GM18870 (cell line): ENCODE data around the gene GTSF1L.
"Not testable (repeated sequence)": the region's sequence is repeated elsewhere in the genome, so short reads cannot be mapped to it uniquely, and the experiment has no call there.

Source experiments
- ATAC-seq: cut with Tn5 transposase; IDR thresholded peaks from one replicate; pipeline ENCODE4 v1.9.1; 2021; ENCODE audit warnings: moderate library complexity; ENCODE audit not compliant: unreplicated experiment

GTSF1L gene

DNA sequence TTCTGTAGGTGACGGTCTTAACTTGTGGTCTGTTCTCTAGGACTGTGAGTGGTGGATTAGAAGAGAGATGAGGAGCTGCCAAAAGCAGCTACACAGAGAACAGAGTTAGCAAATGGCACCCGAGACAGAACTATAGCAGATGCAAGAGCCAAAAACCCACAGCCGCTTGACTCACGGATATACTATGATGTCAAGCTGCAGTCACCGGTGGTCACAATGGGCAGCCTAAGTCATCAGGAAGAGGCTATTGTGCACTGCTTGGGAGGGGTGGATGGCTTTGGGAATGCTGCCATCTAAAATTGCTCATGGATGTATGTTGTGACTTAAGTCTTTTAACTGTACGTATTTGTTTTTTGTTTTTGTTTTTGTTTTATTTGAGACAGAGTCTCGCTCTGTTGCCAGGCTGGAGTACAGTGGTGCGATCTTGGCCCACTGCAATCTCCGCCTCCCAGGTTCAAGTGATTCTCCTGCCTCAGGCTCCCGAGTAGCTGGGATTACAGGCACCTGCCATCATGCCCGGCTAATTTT, at the start of gene GTSF1L:
Gene GTSF1L (minus strand): TSS at position 192 of the 528 bp plus-strand sequence. CDS start 308 bp downstream, outside the sequence.
- no peak for ATAC-seq

DNA sequence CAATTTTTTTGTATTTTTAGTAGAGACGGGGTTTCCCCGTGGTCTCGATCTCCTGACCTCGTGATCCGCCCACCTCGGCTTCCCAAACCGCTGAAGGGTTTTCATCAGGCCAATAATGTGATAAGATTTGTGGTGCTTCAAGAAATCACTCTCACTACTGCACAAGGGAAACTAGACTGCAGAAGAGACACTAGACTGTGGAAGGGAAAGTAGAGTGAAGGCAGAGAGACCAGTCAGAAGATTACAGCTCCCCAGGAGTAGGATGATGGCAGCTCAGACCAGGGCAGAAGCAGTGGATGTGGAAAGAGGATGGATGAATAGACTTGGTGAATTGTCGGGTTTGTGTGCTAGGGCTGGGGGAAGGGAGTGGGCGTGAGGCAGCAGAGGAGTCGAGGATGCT, 48.0 kb upstream of the GTSF1L start:
- ATAC-seq: no peak

DNA sequence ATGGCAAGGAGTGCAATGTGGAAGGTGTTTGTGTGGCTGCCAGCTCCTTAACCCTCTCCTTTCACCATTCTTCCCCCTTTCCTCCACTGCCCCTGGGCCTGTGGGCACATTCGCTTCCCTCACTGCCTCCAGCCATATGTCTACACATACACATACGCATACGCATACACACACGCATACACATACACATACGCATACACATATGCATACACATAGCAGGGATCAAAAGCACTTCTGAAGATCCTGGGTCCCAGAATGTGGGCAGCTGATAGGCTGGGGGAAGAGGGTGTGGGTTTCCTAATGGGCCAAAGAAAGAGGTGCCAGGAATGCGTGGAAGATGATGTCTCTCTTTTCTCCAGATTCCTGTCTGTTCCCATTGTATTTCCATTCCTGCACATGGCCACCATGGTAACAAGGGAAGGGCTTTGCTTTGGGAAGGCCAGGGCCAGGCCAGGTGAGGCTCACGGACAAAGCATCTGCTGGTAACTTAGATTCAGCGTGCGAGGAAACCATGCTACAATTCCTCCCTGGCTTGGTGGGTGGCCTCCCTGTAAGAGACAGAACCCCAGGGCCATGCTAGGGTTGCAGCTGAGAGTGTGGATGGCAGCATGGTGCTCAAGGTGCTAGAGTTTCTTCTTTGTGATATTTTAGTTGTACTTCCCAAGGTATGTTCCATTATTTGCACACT, 44.8 kb upstream of the GTSF1L start:
- no peak for ATAC-seq

DNA sequence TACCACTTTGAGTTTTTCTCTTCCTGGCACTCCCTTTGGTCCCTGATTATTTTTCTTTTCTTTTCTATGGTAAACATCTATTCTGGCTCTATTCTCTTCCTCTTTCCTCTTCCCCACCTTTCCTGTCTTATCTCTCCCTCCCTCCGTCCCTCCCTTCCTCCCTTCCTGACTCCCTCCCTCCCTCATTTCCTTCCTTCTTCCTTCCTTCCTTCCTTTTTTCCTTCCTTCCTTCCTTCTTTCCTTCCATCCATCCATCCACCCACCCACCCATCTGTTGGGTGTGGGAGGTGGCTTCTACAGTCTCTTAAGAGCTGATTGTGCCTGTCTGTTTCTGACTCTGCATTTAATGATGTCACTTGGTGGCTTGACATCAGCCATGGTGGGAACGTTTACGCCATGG, 43.5 kb upstream of the GTSF1L start:
- no peak for ATAC-seq

DNA sequence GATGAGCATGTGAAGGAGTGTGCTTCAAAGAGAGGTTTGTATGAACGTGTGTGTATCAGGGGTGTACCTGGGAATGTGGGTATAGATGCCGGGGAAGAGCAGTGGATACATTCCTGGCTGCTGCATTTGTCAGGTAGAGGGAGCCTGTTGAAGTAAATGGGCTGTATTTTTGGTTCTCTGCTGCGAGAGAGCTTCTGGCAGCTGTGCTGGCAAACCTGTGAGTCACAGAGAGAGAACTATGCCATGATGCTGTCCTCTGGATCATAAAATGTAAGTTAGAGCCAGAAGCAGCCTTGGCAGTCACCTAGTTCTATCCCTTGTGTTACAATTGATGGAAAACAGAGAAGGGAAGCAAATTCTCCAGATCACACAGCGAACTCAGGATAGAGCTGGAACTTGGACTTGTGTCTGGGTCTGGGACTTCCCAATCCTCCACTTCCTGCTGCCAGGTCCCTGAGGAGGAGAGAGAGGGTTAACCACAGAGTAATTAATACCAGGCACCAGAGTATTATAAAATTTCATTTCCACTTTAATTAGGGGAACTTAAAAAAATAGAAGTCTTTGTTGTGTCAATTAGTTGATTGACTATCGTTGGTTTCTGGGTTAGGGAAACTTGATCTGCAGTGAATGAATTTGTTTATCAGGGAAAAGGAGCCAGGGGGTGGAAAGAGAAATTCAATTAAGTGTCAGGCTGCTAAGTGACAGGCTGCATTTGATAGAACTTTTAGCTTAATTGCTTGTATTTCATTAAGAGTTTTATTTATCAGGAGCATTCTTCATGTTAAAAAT, 41.1 kb upstream of the GTSF1L start:
- no peak for ATAC-seq

DNA sequence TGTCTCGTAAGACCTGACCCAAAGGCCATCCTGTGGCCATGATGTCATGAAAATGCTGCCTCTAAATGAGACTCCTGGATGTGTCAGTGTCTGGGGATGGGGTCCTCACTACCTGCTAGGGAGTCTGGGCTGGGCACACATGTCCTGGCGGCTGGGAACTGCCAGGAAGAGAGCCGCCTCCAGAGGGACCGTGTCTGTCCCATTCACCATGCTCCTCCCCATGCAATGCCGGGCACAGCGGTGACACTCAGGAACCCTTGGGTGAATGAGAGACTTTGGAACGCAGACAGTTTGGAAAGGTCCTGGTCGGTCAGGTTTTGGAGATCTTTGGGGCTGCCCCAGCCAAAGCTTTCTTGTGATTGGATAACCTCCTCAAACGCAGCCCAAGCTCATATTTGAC, 40.1 kb upstream of the GTSF1L start:
- no peak for ATAC-seq

DNA sequence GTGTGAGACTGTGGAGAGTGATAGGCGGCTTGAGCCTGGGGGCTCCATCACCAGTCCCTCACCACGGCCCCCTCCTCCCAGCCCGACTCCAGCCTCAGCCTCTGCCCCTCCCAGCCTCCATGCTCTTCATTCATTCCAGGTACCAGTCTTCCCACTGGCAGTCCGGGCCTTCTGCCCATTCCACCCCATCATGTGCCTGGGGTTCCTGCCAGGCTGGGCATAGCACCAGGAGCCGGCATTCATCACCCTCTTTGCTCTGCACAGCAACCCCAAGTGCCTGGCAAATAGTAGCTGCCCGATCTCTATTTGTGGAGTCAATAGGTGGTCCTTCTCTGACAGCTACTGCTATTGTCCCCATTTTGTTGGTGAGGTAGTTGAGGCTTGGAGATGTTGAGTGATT, 39.6 kb upstream of the GTSF1L start:
- no peak for ATAC-seq

DNA sequence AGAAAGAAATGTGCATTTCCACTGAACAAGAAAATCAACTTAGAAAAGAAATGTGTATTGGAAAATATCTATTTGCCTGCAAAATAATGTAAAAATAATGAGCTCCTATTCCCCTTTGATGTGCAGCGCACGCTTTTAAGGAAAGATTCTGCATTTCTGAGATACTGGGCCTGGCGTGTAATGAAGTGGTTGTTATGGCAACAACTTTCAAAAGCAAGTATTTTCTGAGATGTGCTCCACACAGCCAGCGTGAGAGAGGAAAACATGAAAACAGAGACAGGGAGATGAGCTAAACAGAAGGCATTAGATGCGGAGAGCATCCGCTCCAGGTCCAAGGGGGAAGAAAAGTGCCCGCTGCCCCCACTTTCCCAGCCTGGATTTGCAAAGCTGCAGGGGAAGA, 39.1 kb upstream of the GTSF1L start:
- no peak for ATAC-seq

DNA sequence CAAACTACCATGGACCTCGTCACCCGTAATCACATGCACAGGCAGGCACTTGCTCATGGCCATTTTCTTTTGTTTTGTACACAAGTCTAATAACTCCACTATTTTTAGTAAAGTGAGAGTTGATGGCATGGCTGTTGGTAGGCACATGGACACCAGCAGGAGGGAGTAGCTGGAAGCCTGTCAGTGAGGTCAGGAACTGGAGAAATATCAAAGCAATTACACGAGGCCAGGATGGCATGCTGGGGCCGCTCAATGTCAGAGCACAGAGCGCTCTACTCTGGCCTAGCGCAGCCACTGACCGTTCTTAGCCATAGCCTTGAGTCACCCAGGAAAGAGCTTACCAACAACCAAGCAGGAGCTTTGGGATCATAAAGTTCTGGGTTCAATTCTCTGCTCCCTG, 36.1 kb upstream of the GTSF1L start:
- ATAC-seq: no peak

DNA sequence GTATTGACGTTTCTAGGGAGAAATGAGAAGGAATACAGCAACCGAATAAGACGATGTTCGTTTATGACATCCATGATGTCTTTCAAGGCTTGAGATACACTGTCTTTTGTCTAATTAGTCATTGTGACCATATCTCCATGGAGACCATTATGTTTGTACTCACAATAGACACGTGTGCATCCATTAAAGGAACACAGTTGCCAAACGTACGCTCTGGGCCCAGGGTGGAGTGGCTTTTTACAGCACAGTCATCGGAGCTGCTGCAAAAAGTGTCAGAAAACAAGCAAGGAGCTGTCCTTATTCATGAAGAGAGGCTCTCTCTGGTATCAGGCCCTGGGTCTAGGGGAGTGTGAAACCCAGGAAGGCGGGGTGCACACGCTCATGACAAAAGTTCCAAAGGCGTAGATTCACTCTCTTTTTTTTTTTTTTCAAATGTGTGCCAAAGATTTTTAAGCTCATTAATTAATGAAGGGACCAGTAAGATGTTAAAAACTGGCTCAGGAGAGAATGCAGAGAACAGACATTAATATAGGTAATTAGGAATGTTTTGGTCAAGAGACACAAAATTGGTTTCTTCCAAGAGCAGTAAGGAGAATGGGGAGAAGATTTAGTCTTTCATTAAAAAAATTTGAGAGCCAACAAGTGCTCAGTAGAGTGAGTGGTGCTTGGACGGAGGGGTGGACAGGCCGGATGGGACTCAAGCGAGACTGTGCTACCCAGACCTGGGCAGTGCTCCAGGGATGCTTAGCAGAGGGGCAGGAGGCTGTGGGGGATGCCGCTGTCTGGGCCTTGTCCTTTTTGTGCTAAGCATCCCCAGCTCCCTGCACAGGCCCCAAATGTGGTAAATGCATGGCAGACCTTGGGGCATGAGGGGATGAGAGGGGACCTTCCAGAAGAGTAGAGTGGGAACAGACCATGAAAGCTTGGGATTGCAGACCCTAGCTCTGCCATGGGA, 34.9 kb upstream of the GTSF1L start:
- ATAC-seq: no peak

DNA sequence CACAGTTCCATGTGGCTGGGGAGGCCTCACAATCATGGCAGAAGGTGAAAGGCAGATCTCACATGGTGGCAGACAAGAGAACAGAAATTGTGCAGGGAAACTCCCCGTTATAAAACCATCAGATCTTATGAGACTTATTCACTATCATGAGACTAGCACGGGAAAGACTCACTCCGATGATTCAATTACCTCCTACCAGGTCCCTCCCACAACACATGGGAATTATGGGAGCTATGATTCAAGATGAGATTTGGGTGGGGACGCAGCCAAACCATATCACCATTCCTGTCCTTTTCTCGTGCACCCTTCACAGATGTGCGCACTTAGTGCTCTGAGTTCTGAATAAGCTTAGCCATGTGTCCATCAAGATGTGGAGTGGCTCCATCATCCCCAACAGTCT, 31.1 kb upstream of the GTSF1L start:
- not testable (repeated sequence) for ATAC-seq

DNA sequence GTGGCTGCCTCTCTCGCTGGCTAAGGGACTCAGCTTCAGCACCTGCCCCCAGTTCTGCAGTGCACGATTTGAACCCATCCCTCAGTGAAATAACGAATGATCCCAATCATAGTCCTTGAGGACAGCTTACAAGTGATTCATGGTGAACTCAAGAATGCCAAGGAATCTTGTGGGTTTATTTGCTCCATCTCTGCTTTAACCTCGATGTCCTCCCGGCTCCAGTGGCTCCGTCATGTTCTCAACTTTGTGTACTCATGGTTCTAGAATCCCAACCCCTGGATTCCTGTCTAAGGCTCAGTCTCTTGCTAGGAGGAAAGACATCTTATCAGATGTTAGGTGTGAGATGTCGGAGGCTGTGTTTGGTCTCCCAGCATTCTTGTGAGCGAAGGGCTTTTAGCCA, 29.0 kb upstream of the GTSF1L start:
- ATAC-seq: no peak

DNA sequence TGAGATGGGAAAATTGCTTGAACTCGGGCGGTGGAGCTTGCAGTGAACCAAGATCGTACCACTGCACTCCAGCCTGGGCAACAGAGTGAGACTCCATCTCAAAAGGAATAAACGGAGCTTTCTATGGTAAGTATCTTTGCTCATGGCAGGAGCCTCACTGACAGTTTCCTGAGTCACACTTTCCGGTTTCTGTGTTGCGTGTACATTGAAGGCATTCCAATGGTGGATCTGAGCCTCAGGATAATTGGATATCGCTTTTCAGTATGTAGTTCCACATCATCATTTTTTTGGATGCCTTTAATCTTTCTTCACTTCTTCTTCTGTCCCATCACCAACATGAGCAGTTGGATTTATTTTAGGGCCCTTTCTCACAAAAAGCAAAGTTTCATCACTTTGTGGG, 28.6 kb upstream of the GTSF1L start:
- no peak for ATAC-seq

DNA sequence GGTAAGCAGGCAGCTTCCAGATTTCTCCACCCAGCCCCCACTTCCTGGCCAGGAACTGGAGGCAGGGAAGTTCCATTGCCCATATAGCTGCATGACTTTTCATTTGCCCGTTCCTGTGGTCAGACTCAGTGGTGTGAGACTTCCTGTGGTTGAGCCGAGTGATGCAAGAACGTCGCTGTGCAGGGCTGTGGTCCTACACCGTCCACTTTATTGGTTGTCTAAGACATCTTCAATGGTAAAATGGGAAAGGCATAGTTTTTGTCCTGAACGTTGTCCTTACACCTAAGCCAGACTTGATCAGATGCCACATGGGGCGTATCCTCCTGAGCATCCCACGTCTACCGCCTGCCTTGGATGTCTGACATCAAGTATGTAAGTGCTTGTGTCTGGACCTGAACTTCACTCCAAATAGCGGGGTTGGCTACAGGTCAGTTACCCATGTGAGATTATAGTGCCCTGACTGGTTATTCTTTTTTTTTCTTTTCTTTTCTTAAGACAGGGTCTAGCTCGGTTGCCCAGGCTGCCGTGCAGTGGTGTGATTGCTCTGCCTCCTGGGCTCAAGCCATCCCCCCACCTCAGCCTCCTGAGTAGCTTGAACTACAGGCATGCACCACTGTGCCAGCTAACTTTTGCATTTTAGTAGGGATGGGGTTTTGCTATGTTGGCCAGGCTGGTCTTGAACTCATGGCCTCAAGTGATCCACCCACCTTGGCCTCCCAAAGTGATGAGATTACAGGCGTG, 25.9 kb upstream of the GTSF1L start:
- ATAC-seq: peak; percentile 46

DNA sequence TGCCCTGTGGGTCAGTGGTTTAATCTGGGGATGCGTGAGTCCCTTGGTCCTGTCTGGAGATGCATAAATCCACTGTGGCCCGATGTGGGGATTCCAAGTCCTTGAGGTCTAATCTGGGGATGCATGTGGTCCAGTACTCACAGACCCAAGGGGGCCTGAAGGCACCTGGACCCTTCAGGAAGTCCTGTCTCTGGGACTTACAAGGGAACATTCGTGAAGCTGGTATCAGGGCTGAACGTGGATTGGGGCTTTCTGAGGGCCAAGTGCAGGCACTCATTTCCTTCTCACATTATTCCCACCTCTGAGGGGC, 25.2 kb upstream of the GTSF1L start:
- no peak for ATAC-seq

DNA sequence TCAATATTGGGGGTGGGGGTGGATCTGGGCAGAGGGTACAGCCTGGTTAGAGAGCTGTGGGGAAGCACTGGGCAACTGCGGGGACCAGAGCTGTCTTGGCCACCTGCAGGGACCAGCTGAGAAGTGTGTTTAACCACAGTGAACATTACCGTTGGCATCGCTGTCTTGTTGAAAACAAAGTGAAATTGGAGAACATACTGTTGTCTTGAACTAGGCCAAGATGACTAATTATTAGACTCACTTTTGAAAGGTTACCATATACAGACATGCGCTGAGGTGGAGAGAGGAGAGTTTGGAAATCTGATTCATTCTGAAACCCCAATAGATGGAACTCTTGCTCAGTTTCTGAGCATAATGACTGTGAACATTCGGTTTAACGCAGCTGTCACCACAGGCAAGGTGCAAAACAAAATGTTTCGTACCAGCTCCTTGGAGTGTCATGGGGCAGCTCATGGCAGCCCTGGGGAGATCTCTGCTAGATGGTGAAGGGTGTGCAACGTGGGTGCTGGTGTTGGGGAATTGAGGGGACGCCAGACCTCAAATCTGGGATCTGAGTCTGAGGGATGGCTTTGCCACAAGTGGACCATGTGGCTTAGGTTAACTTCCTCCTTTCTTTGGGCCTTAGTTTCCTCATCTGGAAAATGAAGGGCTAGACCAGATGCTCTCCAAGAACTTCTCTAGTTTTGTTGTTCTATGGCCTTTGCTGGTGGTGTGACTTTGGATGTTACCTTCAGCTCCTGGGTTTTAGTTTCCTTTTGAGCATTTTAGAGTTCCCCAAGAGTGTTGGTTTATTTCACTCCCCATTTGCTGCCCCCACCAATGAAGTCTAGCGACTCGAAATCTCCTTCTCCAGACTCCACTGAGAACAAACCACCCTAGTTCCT, 24.6 kb upstream of the GTSF1L start:
- ATAC-seq: peak; percentile 86

DNA sequence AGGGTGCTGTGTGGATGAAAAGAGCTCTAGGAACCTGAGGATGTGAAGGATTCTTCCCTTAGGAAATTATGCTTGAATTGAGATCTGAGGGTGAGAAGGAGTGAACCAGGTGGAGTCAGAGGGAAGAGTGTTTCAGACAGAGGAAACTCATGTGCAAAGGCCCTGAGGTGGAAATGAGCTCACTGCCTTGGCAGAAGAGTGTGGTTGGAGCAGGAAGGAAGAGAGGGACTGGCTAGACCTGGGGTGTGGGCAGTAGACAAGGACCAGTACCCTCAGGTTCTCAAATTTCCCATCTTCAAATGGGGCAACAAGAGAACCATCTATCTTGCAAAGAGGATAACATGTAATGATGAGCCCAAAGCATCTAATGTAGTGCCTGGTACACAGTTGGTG, 24.0 kb upstream of the GTSF1L start:
- ATAC-seq: no peak

DNA sequence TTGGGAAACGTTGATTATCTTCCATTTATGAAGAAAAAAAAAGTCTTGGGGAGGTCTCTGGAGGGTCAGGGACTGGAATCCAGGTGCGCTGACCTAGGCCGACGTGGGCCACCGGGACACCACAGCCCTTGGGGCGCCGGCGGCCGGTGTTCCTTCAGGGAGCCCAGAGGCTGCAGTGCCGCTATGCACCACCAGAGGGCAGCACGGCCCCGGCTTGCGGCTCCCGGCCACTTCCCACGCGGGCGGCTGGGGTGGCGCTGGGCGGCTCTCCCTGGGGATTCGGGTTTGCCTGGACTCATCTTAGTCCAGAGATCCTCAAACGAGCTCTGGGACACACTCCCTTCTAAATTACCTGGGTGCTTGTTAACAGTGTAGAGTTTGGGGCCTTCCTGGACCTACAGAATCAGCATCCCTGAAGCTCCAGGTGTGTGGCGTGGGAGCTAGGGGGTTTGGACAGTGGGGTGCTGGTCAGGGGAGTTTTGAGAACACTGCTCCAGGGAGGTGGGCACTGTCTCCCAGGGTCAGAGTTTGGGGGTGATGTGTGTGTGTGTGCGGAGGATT, 23.0 kb upstream of the GTSF1L start:
- ATAC-seq: no peak

DNA sequence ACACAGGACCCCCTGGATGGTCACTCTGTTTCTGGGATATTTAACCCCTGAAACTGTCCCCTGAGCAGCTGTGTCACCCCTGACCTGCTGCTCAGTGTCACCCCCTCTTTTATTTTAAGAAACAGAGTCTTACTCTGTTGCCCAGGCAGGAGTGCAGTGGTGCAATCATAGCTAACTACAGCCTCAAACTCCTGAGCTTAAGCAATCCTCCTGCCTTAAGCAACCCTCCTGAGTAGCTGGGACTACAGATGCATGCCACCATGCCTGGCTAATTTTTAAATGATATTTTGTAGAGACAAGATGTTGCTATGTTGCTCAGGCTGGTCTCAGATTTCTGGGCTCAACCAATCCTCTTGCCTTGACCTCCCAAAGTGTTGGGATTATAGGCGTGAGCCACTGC, 21.5 kb upstream of the GTSF1L start:
- no peak for ATAC-seq
